IPS DF 19.7 (cell line): ENCODE measurements around the gene TGM5.
"Not testable (repeated sequence)": the region's sequence is repeated elsewhere in the genome, so short reads cannot be mapped to it uniquely, and the experiment has no call there.

ENCODE experiments used
- DNase-seq: peaks from one replicate; pipeline ENCODE4 v3.0.0-alpha.2; 2013; ENCODE audit warnings: low read depth, low spot score

TGM5 gene

DNA sequence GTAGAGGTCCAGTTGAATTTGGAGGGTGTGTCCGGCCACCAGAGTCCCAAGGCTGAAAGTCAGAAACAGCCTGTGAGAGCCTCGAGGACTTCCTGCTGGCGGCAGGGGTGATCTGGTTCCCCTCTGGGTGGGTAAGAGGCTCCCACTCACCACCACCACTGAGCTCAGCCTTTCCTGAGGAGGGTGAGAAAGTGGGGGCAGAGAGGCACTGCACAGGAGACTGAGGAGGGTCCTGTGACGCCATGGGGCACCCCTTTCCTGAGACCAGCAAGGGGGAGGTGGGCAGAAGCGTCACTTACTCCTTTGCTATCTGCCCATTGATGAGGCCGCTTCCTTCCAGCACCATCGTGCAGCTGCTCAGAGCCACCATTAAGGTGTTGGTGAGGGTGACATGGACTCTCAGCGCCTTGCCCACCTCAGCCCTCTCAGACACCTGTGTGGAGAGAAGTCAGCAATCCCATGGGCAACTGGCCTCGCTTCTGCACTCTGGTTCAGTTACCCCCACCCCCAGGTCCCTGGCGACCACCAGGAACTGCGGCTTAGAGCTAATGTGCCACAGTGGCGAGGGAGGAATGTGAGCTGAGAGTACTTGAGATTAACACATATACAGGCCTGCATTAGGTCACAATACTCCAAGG is 10.0 kb upstream of the TGM5 start:
- DNase-seq = no peak

DNA sequence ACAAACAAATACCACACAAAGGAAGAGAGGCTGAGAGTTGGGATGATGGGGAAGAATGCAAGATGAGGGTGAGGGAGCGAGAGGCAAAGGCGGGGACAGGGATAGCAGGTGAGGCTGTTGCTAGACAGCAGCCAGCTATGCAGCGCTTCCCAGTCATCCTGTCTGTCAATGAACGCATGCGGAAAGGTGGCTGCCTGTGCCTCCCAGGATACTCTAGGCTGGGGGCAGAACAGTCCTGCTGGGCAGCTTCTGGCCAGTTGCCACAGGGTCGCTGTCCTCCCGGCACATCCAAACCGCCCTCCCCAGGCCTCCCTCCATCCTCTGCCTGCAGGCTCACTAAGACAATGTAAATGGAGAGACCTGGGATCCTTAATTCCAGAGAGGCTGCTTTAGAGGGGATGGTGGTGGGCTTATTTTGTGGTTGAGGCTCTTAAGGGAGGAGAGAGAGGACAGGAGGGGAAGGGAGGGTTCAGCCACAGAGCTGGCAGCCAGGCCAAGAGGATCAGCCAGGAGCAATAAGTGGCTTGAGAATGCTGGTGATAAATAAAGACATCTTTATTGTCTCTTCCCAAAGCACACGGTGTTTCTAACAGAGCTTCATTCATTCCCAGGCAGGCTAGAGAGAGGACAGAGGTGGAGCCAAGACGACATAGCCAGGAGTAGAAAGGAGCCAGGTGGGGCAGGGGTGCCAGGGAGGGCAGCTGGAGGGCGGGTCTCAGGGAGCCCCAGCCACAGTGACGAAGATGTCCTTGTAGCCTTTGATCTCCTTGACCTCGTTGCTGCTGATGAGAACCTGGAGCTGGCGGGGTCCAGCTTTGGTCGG is 9.2 kb upstream of the TGM5 start:
- DNase-seq = no peak

DNA sequence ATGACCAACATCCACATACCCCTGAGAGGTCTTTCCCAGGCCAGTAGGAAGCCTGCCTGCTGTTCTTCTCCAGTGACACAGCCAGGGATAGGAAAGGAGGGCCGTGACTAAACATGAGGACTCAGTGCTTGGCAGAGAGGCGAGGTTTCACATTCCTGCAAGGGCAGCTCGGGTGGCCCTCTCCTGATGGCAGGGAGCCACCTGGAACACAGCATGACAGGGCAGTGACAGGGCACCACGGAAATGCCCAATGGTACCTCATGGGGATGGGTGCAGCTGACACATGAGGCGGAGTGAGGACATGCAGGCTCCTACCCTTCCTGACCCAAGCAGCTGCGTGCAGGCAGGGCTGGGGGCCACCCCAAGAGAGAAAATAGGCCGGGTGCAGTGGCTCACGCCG is 7.4 kb upstream of the TGM5 start:
- no peak for DNase-seq

DNA sequence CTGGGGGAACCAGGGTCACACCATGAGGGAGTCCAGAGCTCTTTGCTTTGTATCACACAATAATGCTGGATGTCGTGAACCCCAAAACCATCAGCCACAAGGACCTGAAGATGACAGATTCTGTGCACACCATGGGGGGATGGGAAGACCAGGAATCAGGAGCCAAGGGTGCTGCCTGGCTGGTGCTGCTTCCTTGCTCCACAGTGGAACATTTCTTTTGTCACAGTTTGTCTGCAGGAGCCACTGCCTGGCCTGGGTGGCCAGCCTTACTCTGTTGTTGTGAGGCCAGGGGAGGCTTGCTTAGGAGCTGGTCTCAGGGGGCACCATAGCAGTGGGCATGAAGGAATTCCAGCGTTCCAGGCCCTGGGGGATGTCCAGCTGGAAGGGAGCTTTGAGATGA is 6.5 kb upstream of the TGM5 start:
- no peak for DNase-seq

DNA sequence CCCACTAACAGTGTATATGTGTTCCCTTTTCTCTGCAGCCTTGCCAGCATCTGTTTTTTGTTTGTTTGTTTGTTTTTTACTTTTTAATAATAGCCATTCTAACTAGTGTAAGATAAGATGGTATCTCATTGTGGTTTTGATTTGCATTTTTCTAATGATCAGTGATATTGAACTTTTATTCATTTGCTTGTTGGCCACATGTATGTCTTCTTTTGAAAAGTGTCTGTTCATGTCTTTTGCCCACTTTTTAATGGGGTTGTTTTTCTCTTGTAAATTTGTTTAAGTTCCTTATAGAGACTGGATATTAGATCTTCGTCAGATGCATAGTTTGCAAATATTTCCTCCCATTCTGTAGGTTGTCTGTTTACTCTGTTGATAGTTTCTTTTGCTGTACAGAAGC is 5.2 kb upstream of the TGM5 start:
- not testable (repeated sequence) for DNase-seq

DNA sequence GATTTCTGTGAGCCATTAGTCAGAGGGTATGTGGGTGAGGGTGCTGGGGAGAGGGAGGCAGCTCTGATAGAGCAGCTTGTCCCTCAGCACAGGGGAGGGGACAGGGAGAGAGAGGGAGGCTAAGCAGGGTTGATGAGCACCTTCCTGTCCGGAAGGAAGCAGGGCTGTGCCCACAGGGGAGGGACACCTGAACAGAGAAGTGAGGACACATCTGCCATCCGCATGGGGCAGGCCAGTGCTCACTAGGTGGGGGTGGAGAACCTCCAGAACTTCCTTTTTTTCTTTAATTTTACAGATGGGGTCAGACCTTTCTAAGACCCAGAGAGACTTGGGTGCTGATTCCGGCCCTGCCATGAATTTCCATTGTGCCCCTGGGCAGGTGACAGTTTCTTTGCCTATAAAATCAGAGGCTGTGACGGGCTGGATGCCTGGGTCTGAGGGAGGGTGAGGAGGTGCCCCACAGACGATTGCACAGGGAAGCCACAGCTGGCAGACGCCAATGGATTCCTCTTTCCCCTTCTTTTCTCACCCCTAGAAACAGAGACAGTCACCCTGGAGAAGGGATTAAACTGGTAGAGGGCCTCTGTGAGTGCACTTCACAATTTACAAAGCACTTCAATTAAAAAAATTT is 4.1 kb upstream of the TGM5 start:
- no peak for DNase-seq

DNA sequence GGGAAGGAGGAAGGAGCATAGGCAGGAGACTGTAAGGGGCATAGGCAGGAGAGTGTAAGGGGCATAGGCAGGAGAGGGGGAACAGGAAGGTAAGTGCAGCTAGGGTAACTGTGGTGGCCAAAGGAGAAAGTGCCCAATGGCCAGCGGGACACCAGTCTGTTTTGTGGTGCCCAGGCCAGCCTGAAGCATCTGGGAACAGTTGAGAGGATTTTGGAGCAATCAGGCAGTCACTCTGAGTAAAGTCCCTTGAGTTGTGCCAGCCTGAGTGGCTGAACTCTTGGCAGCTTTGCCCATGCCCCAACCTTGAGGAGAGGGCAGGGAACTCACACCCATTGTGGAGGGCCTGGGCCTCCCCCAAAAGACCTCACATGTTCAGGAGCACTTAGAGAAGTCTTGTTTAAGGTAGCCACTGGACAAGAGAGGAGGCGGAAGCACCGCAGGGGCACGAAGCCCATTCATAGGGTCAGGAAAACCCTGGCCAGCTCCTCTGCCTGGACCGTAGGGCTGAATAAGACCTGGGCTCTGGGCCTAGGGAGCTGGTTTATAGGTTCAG is 3.5 kb upstream of the TGM5 start:
- no peak for DNase-seq

DNA sequence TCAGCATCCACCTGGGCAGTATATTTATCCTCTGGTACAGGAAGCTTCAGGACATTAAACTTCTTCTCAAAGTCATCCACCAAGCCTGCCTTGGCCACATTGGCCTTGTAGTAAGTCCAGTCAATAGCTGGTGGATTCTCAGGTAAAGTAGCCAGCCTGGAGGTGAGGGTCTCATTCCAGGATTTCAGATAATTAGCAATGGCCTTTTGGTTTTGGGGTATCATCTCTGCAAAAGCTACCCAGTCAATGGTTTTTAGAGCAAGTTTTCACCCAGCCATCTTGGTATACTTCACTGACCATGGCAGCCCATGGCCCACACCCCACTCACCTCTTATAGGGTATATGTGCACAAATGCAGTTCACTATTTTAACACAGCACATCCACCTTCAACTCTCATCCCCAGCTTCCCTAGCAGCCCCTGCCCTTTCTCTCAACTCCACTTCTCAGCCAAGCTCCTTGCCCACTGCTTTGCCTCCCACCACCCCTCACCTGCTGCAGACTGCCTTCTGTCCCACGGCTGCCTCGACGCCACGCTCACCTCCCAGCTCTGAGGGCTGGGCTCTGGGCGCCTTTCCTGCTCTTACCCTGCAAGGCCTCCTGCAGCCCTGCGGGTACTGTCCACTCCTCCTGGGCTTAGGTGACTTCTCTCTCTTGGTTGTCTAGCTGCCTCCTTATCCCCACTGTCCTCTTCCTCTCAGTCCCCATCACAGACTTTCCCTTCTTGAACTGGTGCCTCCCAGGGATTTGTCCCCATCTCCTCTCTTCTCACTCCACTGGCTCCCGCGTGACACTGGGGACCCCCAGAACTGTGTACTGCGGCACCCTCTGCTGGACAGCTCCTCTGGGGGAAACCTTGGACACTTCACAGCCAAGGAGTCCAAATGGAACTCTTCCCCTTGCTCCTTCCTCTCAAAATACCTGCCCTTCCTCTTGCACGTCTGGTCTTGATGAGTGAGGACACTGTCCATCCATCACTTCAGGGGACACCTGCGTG is 1.7 kb upstream of the TGM5 start:
- DNase-seq = no peak

DNA sequence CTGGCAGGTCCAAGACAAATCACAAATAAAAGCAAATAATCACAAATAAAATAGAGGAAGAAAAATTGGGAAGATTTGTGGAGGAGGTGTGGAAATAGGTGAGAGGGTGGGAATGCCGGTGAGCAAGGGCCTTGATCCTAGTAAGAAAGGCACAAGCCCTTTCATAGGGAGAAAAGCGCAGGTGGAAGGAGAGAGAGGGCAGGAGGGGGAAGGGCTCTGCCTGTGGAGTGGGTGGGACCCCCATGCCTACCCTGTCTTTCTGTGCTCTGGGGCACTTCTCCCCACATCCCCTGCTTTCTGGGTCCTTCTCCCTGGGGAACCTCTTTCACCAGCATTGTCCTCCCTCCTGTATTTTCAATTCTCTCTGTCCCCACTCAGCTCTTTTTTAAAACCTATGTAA is 711 bp upstream of the TGM5 start:
- DNase-seq = no peak

DNA sequence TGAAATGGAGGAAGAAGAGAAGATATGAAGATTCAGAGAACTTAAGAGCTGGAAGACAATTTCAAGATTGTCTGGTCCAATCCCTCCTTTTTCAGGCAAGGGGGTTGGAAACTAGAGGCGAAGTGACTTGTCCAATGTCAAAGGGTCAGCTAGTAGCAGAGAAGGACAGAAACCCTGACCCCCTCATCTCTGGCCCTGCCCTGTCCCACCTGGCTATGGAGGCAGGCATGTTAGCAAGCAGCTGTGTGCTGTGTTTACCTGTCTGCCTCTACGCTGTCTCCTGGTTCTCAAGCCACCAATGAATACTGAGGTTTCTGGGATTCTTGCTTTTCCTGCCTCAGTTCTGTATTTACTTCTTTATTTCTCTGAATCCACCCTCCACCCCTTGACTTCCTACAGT is 342 bp downstream of the TGM5 start:
- no peak for DNase-seq

DNA sequence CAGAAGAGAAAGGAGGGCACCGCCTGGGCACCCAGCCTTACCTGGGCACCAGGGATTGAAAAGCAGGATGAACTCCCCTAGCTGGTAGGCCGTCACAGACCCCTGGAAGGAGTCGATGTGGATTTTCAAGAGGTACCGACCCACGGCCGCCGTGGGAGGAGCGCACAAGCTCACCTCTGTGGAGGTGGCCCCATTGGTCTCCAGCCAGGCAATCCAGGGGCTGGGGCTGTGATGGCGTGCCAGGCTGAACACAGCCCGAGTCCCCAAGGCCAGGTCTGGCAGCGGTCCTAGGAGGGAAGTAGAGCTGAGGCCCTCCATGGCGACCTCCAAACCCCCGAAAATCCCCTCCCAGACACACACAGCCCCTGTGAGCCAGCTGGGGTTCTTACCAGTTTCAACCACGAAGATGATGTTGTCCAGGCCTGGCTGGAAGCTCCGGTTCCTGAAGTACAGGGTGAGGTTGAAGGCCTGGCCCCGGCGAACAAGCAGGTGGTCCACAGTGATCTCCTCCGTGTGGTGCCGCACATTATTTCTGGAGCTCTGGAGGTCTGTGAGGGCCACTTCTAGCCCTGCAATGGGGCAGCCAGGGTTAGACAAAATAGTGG is 6.6 kb downstream of the TGM5 start:
- no peak for DNase-seq

DNA sequence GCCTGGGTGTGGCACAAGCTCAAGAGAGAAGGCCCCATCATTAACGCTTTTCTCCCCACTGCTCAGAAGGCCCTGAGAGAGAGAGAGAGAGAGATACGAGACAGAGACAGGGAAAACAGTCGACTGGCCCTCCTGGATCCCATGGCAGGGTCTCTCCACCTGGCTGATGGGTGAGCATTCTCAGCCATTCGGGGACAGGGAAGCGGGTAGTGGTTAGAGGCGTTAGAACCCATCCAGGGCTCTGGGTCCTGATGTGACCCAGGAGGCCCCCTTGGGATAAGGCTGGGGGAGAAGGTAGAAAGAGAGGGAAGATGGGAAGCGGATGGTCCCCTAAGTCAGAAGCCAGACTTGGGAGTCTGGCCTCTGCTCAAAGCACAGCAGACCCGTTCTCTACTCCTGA is 7.9 kb downstream of the TGM5 start:
- no peak for DNase-seq

DNA sequence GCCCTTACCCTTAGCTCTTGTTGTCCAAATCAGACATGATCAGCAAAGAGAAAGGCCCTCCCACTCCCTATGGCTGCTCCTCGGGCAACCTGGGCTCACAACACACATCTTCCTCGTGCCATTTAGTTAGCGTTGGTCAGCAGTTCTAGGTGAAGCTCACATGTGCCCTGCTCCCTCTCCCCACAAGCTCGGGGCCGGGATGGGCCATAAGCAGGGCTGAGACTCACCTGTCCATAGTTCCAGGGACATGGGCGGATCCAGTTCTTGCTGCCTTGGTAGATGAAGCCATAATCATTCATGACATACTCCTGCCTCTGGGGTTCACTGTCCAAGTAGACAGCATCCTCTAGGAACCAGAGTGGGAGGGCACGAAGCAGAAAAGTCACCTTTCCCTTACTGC is 10.4 kb downstream of the TGM5 start:
- no peak for DNase-seq

DNA sequence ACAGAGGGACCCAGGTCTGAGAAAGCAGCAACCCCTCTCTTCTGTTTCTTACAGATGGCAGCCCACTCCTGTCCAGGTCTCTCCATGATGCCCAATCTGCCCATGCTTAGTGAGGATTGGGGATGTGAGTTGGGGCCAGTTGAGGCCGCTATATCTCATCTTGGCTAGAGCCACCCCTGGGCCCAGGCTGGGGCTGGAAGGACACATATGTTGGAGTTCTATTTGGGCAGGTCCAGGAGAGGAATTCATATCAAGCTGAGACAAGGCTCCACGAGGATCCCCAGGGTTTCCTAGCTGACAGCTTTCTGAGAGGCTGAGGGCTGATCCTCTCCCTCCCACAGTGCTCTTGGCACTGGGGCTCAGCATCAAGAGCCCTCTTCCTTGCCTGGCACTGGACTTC is 11.4 kb downstream of the TGM5 start:
- DNase-seq = no peak

DNA sequence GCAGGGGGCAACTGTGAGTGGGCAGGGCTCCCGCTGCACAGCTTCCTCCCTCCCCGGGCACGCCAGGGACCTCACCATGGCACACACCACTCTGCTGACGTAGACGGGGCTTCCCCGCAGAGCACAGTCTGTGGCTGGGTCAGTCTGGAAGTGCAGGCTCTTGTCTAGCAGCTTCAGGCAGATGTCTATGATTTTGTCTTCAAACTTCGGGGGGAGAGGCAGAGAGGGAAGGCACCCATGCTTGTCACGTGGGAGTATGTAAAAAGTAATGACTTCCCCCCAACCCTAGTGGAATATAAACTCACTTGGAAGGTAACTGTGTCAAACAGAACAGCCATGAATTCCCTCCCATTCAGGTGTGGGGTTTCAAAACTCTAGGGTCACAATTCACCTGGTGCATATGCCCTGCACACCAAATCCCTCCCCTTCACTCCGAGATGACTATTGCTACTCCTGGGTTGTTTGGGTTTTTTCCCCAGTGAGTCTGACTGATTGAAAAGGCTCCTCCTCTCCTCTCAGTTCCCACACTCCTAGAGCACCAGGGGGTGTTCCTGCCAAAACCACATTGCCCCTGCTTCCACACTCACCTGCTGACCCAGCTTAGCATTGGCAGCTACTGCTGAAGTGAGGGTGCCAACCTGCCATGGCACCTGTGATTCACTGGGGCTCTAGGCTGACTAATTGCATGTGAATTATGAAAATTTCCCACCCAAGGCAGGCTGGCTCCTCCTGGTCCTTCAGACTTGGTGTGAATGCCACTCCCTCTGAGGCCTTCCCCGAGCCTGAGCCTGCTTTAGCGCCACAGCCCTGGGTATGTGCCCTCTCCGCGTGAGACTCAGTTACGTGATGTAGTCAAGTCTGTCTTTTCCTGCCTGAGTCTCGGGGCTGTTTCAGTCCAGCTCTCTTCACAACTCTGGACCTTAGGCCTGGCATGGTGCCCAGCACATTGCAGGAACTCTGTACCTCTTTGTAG is 13.0 kb downstream of the TGM5 start:
- no peak for DNase-seq

DNA sequence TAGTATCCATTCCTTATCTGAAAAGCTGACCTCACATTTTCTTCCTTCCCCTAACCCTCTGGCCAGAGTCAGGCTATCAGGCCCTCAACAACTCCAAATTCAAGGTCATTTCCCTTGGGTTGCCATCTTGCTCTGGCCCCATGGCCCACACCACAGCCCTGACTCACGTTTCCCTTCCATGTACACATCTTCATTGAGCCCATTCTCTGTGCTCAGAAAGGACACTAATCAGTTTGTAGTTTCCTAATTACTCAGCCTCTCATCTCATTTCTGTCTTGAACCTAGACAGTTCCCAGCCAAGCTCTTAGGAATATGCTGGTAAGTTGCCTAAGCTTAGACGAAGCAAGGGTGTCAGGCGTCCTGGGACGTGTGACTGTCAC is 14.9 kb downstream of the TGM5 start:
- no peak for DNase-seq

DNA sequence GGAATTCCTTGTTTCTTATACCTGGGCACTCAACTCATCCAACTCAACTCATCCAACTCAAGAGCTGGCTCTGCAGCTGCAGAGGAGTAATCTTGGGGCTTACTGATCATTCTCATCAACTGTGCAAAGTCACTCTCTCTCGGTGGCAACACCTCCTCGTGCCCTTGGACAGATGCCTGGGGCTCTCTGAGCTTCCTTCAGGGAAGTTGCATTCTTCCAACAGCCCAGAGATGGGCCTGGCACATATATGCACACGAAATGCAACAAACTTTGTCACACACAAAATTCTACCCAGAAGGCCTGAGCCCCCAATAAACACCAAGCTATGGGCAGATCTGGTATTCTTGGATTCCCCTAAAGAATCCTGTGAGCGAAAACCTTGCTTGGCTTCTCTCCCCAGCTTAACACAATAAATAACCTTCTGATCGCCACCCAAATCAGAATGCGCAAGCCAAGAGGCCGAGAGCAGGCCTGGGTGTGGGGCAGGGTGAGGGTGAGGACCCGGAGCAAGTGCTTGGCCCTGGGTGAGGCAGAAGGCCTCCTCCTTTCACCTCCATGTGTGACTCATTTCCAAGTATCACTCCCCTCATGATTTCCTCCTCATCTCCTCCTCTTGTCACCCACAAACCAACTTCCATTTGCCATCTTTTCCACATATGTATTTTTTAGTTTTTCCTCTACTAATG is 15.4 kb downstream of the TGM5 start:
- DNase-seq = no peak

DNA sequence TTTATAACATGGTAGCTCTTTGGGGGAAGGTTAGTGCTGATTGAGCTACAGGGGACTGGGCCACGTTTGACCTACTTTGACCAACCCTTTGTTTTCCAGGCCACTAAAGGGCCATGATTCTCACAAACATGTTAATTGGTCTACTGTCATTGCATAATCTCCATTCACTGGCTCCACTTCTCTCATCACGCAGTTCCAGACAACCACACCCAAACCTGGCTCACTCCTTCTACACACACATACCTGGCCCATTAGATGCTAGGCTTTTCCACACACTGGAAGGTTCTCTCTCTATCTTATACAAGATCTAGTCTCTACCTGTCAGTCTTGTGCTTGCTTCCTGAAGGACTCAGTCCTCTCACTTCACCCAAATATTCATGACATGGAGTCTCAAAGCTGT is 15.9 kb downstream of the TGM5 start:
- no peak for DNase-seq

DNA sequence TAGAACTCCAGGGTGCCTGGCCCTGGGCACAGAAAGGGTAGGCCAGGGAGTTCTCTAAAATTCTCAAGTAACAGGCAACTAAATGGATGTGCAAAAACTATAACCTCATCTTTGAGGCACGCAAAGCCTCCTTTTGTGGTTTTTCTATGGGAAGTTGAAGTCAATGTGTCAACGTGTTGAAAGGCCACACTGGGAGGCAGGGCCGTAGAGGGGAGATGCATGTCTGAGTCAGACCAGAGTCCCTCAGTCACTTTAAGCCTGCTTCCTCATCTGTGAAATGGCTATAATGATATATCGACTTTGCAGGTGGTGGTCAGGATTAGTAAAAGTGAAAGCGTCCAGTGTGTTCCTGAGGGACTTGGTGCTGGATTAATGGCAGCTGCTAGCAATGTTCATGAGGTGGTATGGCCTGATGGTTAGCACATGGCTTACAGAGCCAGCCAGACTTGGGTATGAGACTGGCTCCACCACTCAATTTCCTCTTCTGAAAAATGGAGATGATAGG is 17.0 kb downstream of the TGM5 start:
- DNase-seq = no peak
